GM13977 (cell line): ENCODE results near the gene LMO7.

Experiments
- DNase-seq: peaks from one replicate; pipeline ENCODE4 v3.0.0; 2012; ENCODE audit warnings: low spot score
- in situ Hi-C: fragments of 300-500 bp; cut with MboI; formaldehyde crosslinking; loops from one replicate; pipeline ENCODE4 v1.12.0; 2022; ENCODE audit warnings: low sequenced_read_pairs, low pct_unique_long_range_greater_than_20kb, mixed read lengths, inconsistent platforms; ENCODE audit not compliant: unreplicated experiment
- TF ChIP-seq, protein P1 (sequence below): IDR thresholded peaks from 2 replicates; pipeline ENCODE4 v1.5.1; 2012; ENCODE audit warnings: mild to moderate bottlenecking, control low read depth; ENCODE audit not compliant: insufficient read depth; ENCODE audit errors: extremely low read depth, missing control alignments

The LMO7 gene

DNA sequence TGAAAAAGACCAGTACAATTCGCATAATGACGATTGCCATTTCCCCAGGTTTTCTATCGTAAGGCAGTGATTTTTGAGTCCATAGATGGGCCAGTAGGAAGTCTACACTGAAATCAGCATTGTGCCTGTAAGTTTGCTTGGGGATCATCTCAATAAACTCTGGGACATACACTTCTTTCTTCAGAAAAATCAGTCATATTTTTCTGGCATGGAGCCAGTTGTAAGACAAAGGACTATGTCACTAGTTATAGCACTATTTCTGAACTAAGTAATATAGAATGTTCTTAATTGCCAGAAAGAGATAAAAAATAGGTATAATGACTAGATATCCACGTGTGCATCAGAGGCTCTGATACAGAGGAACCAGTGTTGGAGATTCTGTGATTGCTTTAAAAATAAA is 243.5 kb downstream of the LMO7 start:
- no peak for DNase-seq
- TF ChIP-seq, protein P1, sequence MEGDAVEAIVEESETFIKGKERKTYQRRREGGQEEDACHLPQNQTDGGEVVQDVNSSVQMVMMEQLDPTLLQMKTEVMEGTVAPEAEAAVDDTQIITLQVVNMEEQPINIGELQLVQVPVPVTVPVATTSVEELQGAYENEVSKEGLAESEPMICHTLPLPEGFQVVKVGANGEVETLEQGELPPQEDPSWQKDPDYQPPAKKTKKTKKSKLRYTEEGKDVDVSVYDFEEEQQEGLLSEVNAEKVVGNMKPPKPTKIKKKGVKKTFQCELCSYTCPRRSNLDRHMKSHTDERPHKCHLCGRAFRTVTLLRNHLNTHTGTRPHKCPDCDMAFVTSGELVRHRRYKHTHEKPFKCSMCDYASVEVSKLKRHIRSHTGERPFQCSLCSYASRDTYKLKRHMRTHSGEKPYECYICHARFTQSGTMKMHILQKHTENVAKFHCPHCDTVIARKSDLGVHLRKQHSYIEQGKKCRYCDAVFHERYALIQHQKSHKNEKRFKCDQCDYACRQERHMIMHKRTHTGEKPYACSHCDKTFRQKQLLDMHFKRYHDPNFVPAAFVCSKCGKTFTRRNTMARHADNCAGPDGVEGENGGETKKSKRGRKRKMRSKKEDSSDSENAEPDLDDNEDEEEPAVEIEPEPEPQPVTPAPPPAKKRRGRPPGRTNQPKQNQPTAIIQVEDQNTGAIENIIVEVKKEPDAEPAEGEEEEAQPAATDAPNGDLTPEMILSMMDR, result no peak
- in situ Hi-C loops, result loop anchor here (10.0 kb wide), 4 partner anchors 135 to 1025 kb away; no protein-coding TSS in a partner anchor

DNA sequence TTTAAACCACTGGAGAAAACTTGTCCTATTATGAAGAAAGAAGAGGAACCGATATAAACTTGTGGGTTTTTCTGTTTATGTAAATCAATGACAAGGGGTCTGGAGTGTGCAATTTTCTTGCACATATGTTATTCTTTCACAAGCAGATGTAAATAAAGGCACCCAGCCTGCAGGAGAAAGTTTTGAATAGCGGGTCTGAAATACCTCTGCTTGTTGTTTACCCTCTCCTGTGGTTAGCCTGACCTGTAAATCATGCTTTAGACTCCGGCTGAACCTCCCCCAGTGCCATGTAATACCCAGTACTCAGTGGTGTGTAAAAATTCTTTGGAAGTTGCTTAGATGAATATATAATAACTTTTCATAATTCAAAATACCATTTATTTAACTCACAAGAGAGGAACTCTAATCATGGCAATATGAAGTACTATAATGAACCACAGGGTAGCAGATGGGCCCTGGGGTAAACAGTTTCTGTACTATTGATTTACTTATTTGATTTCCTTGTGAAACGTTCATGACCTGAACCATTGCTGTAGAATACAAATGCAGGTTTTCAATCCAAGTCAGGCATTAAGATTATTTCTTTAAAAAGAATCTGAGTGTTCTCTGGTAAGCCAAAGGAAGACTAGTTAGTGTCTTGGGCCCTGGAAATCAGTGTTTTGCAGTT is 245.1 kb downstream of the LMO7 start:
- in situ Hi-C loops, result no loop called here
- TF ChIP-seq, protein P1, result no peak

DNA sequence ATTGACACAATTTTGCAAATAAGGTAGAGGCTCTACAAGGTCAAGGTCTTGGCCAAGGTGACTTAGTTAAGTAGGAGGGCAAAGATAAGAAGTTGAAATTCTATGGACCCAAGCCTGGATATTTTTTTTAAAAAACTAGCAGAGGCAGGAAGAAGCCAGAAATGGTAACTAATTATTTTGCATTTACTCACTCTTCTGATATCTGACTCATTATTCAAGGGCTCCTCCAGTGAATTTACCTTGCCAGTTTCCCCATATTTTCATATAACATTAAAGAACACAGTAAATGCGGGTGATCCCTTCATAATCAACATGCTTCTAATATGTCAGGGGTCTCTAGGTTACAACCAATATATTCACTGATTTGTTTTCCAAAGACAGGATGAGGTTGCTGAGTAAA is 246.1 kb downstream of the LMO7 start:
- no peak for DNase-seq
- TF ChIP-seq, protein P1, result no peak
- in situ Hi-C loops, result no loop called here

More for the DNA sequence above, 245.1 kb downstream of the LMO7 start:
- DNase-seq, result no peak

DNA sequence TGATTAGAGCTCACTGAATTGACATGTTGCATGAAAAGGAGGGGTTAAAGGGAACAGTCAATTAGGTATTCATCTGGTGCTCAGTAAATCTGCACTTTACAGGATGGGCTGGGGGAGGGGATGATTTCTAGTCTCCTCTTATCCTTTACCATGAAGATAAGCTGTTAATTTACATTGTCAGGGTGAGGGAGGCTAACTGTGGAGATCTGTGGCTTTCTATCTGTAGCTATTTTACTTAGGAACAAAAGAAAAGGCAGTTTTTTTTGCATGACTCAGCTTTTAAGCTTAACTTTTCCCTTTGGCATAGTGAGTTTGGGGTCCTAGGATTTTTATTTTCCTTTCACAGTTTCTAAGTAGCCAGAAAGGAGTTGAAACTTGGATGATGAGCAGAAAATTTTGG is 253.3 kb downstream of the LMO7 start:
- in situ Hi-C loops, result no loop called here
- TF ChIP-seq, protein P1, result no peak
- no peak for DNase-seq

DNA sequence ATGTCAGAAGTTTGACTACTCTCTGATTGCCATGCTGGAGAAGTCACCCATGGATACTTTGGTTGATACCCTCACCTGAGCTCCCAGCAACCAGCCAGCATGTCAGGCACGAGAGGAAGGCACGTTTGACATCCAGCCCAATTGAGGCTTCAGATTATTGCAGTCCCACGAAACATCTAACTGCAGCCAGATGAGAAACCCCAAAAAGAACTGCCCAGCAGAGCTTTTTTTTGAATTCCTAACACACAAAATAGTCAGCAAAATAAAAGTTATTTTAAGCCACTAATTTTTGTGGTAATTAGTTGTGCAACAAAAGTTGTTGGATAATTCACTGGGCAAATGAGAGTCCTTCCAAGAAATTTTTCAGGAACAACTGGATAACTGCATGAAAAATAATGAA is 259.0 kb downstream of the LMO7 start:
- TF ChIP-seq, protein P1, result no peak
- in situ Hi-C loops, result no loop called here
- no peak for DNase-seq

DNA sequence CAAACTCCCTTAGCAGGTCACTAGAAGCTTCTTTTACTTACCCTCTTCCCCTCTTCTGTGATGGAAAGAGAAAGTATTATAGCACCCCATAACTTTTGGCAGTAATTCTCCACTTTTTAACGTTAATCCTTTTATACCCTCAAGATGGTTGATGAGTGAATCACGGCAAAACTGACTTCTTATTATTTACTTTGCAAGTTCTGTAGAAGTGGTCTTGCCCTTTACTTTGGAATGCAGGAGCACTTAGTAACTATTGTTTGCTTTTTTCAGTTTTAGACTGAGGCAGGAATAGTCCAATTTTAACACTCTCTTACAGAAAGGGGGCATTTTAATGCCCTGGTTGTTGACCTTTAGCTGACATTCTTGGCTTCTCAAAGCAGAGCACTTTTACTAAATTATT is 260.1 kb downstream of the LMO7 start:
- in situ Hi-C loops, result no loop called here
- TF ChIP-seq, protein P1, result no peak
- no peak for DNase-seq
